BLaER1 treated with 17β-estradiol and CSF1 and Interleukin-3, amounts not matched to agents 10 nM and 100 nM (cell line): ENCODE measurements around the gene FRMPD4.

Experiments used
- H3K27ac ChIP-seq, 11 experiments: shearing (Covaris generic); formaldehyde crosslinking; 2 replicates each; pipeline ENCODE4 v1.8.1; 2022
- H3K27me3 ChIP-seq, 11 experiments: shearing (Covaris generic); formaldehyde crosslinking; 2 replicates each; pipeline ENCODE4 v1.8.1; 2022
- H3K36me3 ChIP-seq, 11 experiments: shearing (Covaris generic); formaldehyde crosslinking; 2 replicates each; pipeline ENCODE4 v1.8.1; 2022
- H3K4me1 ChIP-seq, 10 experiments: shearing (Covaris generic); formaldehyde crosslinking; 2 replicates each; pipeline ENCODE4 v1.8.1; 2022
- H3K4me2 ChIP-seq, 11 experiments: shearing (Covaris generic); formaldehyde crosslinking; 2 replicates each; pipeline ENCODE4 v1.8.1; 2022
- H3K4me3 ChIP-seq, 10 experiments: shearing (Covaris generic); formaldehyde crosslinking; 2 replicates each; pipeline ENCODE4 v1.8.1; 2022
- H3K9ac ChIP-seq, 11 experiments: shearing (Covaris generic); formaldehyde crosslinking; 2 replicates each; pipeline ENCODE4 v1.8.1; 2022
- H3K9me3 ChIP-seq, 11 experiments: shearing (Covaris generic); formaldehyde crosslinking; replicated peaks in 1 of 11; 2 replicates each; pipeline ENCODE4 v1.8.1; 2022
- H4K20me1 ChIP-seq, 11 experiments: shearing (Covaris generic); formaldehyde crosslinking; 2 replicates each; pipeline ENCODE4 v1.8.1; 2022
- Cebpa-rat ChIP-seq, 11 experiments: shearing (Covaris generic); IDR thresholded peaks; 2 replicates each; pipeline ENCODE4 v1.8.1; 2022

Gene FRMPD4

GRCh38 chrX:12197030-12197429 is 58.8 kb downstream of the FRMPD4 start:
- Histone ChIP-seq H3K9ac (no peak overlapping the region), H3K4me2 (no peak overlapping the region), H3K9me3 (peaks cover 0 to 9% (median 0%) of the 10 kb centered on the region in 11 experiments; a peak in 2 of 22 replicates), H3K27ac (no peak overlapping the region), H3K27me3 (peaks cover 81 to 100% (median 93%) of the 10 kb centered on the region in 11 experiments), H3K4me1 (no peaks in the 10 kb centered on the region), H4K20me1 (no peaks in the 10 kb centered on the region; a peak in 1 of 22 replicates), H3K4me3 (no peak overlapping the region), H3K36me3 (no peaks in the 10 kb centered on the region)
- no peak for TF ChIP-seq Cebpa-rat (IDR thresholded peaks at IDR 0.05)

- Histone ChIP-seq H3K27me3 (peaks cover 90 to 100% (median 93%) of the 10 kb centered on the region in 11 experiments), H3K36me3 (no peaks in the 10 kb centered on the region), H3K4me2 (no peak overlapping the region), H3K27ac (no peak overlapping the region), H4K20me1 (peaks cover 0 to 4% (median 0%) of the 10 kb centered on the region in 11 experiments; a peak in 2 of 22 replicates), H3K4me1 (no peaks in the 10 kb centered on the region), H3K9ac (no peak overlapping the region), H3K4me3 (no peak overlapping the region), H3K9me3 (peaks cover 0 to 9% (median 0%) of the 10 kb centered on the region in 11 experiments; a peak in 5 of 22 replicates)
- no peak for TF ChIP-seq Cebpa-rat (IDR thresholded peaks at IDR 0.05)
Measured at GRCh38 chrX:12206413-12206812, 68.1 kb downstream of the FRMPD4 start.

GRCh38 chrX:12210196-12210815 is 72.0 kb downstream of the FRMPD4 start:
- H3K4me2 ChIP-seq = no peak overlapping the region

GRCh38 chrX:12210971-12211370 is 72.7 kb downstream of the FRMPD4 start:
- Histone ChIP-seq H3K9ac (no peak overlapping the region), H3K4me2 (no peak overlapping the region)

More at GRCh38 chrX:12210196-12210815, 72.0 kb downstream of the FRMPD4 start:
- Histone ChIP-seq H3K9me3 (peaks cover 0 to 9% (median 0%) of the 10 kb centered on the region in 11 experiments; a peak in 5 of 22 replicates), H3K27me3 (peaks cover 85 to 98% (median 90%) of the 10 kb centered on the region in 11 experiments), H3K27ac (no peak overlapping the region), H3K4me3 (no peak overlapping the region), H3K9ac (no peak overlapping the region), H3K36me3 (no peaks in the 10 kb centered on the region), H4K20me1 (no peaks in the 10 kb centered on the region), H3K4me1 (no peaks in the 10 kb centered on the region)
- no peak for TF ChIP-seq Cebpa-rat (IDR thresholded peaks at IDR 0.05)

GRCh38 chrX:12223650-12224049 is 85.4 kb downstream of the FRMPD4 start:
- Histone ChIP-seq H3K4me3 (no peak overlapping the region), H3K27ac (no peak overlapping the region), H3K9ac (no peak overlapping the region), H3K9me3 (peaks cover 5 to 20% (median 9%) of the 10 kb centered on the region in 11 experiments; a peak in 17 of 22 replicates), H3K4me2 (no peak overlapping the region), H3K36me3 (no peaks in the 10 kb centered on the region), H3K4me1 (no peaks in the 10 kb centered on the region), H4K20me1 (no peaks in the 10 kb centered on the region), H3K27me3 (peaks cover 93 to 100% (median 98%) of the 10 kb centered on the region in 11 experiments)
- TF ChIP-seq Cebpa-rat (IDR thresholded peaks at IDR 0.05) = no peak

More at GRCh38 chrX:12210971-12211370, 72.7 kb downstream of the FRMPD4 start:
- TF ChIP-seq Cebpa-rat (IDR thresholded peaks at IDR 0.05) = no peak
- H3K4me3 ChIP-seq = no peak overlapping the region
- peaks cover 0 to 9% (median 0%) of the 10 kb centered on the region in 11 experiments; a peak in 5 of 22 replicates for H3K9me3 ChIP-seq
- H4K20me1 ChIP-seq = no peaks in the 10 kb centered on the region
- H3K27ac ChIP-seq = no peak overlapping the region
- peaks cover 85 to 98% (median 90%) of the 10 kb centered on the region in 11 experiments for H3K27me3 ChIP-seq
- no peaks in the 10 kb centered on the region for H3K36me3 ChIP-seq
- H3K4me1 ChIP-seq = no peaks in the 10 kb centered on the region

GRCh38 chrX:12225107-12225506 is 86.8 kb downstream of the FRMPD4 start:
- Histone ChIP-seq H3K9me3 (peaks cover 5 to 12% (median 9%) of the 10 kb centered on the region in 11 experiments; a peak in 17 of 22 replicates), H3K4me3 (no peak overlapping the region), H3K4me2 (no peak overlapping the region), H3K27me3 (peaks cover 93 to 100% (median 98%) of the 10 kb centered on the region in 11 experiments), H3K9ac (no peak overlapping the region), H3K4me1 (no peaks in the 10 kb centered on the region), H3K36me3 (no peaks in the 10 kb centered on the region), H4K20me1 (no peaks in the 10 kb centered on the region), H3K27ac (no peak overlapping the region)
- TF ChIP-seq Cebpa-rat (IDR thresholded peaks at IDR 0.05) = no peak

GRCh38 chrX:12227412-12228041 is 89.3 kb downstream of the FRMPD4 start:
- Histone ChIP-seq H3K4me3 (no peak overlapping the region), H3K27ac (no peak overlapping the region), H3K4me1 (no peaks in the 10 kb centered on the region), H4K20me1 (no peaks in the 10 kb centered on the region), H3K4me2 (no peak overlapping the region), H3K9me3 (peaks cover 5 to 22% (median 9%) of the 10 kb centered on the region in 11 experiments; a peak in 17 of 22 replicates), H3K9ac (no peak overlapping the region), H3K27me3 (peaks cover 84 to 96% (median 93%) of the 10 kb centered on the region in 11 experiments), H3K36me3 (no peaks in the 10 kb centered on the region)
- no peak for TF ChIP-seq Cebpa-rat (IDR thresholded peaks at IDR 0.05)

GRCh38 chrX:12228862-12229261 is 90.6 kb downstream of the FRMPD4 start:
- Histone ChIP-seq H3K9me3 (peaks cover 5 to 22% (median 9%) of the 10 kb centered on the region in 11 experiments; a peak in 17 of 22 replicates), H3K9ac (no peak overlapping the region), H3K4me2 (no peak overlapping the region), H3K27me3 (peaks cover 82 to 96% (median 92%) of the 10 kb centered on the region in 11 experiments), H4K20me1 (no peaks in the 10 kb centered on the region), H3K36me3 (no peaks in the 10 kb centered on the region), H3K4me3 (no peak overlapping the region), H3K4me1 (no peaks in the 10 kb centered on the region), H3K27ac (no peak overlapping the region)
- no peak for TF ChIP-seq Cebpa-rat (IDR thresholded peaks at IDR 0.05)

GRCh38 chrX:12229986-12230385 is 91.7 kb downstream of the FRMPD4 start:
- H3K4me2 ChIP-seq = no peak overlapping the region
- no peaks in the 10 kb centered on the region for H3K4me1 ChIP-seq
- no peaks in the 10 kb centered on the region for H3K36me3 ChIP-seq
- no peaks in the 10 kb centered on the region for H4K20me1 ChIP-seq
- no peak overlapping the region for H3K9ac ChIP-seq
- H3K4me3 ChIP-seq = no peak overlapping the region
- peaks cover 82 to 96% (median 92%) of the 10 kb centered on the region in 11 experiments for H3K27me3 ChIP-seq
- peaks cover 5 to 22% (median 9%) of the 10 kb centered on the region in 11 experiments; a peak in 17 of 22 replicates for H3K9me3 ChIP-seq
- TF ChIP-seq Cebpa-rat (IDR thresholded peaks at IDR 0.05) = no peak
- H3K27ac ChIP-seq = no peak overlapping the region
